ENCODE measurements around the gene CDH23. TPM values are rescaled to one million over a fixed set of nuclear protein-coding genes. Genes with fewer than 3 reads are reported as not detected.

Gene CDH23
- total and polyA plus RNA-seq, 10 of the 15 experiments (the other 5 are each of a cell fraction or from before 2014, with no cell fraction given) = 0.09 to 0.40 (median 0.15) TPM; not detected in 1

DNA sequence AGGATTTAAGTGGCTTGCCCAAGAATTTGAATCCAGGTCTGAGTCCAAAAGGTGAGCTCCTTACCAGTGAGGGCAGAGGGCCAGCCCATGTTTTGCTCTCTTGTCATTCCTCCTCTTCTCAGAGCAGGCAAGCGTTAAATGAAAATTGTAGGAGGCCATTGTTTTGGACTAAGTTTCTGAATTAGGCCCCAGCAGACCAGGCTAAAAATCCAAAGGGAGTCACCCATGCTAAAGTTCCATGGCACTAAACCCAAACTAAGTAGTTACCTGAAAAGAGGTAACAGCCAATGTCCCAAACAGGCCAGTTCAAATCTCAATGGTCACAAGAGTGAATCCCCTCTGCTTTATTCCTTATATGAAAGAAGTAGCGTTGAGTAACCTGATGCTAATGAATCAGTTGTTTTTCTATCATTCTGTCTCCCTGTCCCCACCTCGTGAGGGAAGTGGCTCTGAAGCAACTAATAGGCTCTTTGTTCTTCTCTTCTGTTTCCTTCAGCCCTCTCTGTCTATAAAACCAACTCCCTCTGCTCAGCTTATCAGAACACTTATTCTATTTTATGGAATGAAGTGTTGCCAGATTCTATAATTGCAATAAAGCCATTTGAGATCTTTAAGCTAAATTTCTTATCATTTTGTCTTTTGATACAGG is 17.5 kb upstream of the CDH23 start (continued):
- TF ChIP-seq, protein P1, sequence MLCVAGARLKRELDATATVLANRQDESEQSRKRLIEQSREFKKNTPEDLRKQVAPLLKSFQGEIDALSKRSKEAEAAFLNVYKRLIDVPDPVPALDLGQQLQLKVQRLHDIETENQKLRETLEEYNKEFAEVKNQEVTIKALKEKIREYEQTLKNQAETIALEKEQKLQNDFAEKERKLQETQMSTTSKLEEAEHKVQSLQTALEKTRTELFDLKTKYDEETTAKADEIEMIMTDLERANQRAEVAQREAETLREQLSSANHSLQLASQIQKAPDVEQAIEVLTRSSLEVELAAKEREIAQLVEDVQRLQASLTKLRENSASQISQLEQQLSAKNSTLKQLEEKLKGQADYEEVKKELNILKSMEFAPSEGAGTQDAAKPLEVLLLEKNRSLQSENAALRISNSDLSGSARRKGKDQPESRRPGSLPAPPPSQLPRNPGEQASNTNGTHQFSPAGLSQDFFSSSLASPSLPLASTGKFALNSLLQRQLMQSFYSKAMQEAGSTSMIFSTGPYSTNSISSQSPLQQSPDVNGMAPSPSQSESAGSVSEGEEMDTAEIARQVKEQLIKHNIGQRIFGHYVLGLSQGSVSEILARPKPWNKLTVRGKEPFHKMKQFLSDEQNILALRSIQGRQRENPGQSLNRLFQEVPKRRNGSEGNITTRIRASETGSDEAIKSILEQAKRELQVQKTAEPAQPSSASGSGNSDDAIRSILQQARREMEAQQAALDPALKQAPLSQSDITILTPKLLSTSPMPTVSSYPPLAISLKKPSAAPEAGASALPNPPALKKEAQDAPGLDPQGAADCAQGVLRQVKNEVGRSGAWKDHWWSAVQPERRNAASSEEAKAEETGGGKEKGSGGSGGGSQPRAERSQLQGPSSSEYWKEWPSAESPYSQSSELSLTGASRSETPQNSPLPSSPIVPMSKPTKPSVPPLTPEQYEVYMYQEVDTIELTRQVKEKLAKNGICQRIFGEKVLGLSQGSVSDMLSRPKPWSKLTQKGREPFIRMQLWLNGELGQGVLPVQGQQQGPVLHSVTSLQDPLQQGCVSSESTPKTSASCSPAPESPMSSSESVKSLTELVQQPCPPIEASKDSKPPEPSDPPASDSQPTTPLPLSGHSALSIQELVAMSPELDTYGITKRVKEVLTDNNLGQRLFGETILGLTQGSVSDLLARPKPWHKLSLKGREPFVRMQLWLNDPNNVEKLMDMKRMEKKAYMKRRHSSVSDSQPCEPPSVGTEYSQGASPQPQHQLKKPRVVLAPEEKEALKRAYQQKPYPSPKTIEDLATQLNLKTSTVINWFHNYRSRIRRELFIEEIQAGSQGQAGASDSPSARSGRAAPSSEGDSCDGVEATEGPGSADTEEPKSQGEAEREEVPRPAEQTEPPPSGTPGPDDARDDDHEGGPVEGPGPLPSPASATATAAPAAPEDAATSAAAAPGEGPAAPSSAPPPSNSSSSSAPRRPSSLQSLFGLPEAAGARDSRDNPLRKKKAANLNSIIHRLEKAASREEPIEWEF (IDR thresholded peaks at IDR 0.05; ENCODE audit: insufficient replicate concordance, low read depth, low read length) = no peak
- no peak for TF ChIP-seq RUNX3 (IDR thresholded peaks at IDR 0.05; ENCODE audit: low read length)
- TF ChIP-seq NR2F1 (conservative IDR thresholded peaks at IDR 0.05) = no peak

DNA sequence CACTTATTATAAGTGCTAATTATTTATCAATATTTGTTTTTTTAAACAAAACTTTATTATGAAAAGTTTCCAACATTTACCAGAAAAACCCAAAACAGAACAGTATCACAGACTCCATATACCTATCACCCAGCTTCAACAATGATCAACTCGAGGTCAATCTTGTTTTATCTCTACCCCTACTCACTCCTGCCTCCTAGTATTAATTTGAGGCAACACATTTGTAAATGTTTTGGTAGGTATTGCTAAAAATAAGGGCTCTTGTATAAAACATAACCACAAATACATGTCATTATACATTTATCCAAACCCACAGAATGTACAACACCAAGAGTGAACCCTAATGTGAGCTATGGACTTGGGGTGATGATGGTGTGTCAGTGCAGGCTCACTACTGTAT is 15.9 kb upstream of the CDH23 start:
- TF ChIP-seq NFYB (IDR thresholded peaks at IDR 0.05; ENCODE audit: insufficient read depth, low read depth, low read length) (no peak), RCOR1 (conservative IDR thresholded peaks at IDR 0.05; ENCODE audit: low read depth, low read length) (no peak), SRF (IDR thresholded peaks at IDR 0.05; ENCODE audit: low read depth in 2 of 2, low read length in 2 of 2) (no peak), RAD21 (IDR thresholded peaks at IDR 0.05; ENCODE audit: insufficient read depth, low read depth, low read length) (0 out of 2 replicates have a peak, but pooled peaks have one; percentile 9)
- TF ChIP-seq, protein P2, sequence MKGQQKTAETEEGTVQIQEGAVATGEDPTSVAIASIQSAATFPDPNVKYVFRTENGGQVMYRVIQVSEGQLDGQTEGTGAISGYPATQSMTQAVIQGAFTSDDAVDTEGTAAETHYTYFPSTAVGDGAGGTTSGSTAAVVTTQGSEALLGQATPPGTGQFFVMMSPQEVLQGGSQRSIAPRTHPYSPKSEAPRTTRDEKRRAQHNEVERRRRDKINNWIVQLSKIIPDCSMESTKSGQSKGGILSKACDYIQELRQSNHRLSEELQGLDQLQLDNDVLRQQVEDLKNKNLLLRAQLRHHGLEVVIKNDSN (IDR thresholded peaks at IDR 0.05; ENCODE audit: borderline replicate concordance, extremely low read length, insufficient read depth, low read depth, low read length) = no peak
- TF ChIP-seq, protein P3, sequence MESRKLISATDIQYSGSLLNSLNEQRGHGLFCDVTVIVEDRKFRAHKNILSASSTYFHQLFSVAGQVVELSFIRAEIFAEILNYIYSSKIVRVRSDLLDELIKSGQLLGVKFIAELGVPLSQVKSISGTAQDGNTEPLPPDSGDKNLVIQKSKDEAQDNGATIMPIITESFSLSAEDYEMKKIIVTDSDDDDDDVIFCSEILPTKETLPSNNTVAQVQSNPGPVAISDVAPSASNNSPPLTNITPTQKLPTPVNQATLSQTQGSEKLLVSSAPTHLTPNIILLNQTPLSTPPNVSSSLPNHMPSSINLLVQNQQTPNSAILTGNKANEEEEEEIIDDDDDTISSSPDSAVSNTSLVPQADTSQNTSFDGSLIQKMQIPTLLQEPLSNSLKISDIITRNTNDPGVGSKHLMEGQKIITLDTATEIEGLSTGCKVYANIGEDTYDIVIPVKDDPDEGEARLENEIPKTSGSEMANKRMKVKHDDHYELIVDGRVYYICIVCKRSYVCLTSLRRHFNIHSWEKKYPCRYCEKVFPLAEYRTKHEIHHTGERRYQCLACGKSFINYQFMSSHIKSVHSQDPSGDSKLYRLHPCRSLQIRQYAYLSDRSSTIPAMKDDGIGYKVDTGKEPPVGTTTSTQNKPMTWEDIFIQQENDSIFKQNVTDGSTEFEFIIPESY (IDR thresholded peaks at IDR 0.05) = no peak
- ChIA-PET SMC1A (ENCODE audit: uncharacterized antibody, unreplicated experiment) (interaction anchor here (0.6 to 18.0 kb wide), 7 partner anchors 8 to 328 kb away, joined by 3 to 249 read pairs (median 6); partner anchors contain the start of gene SLC29A3), POLR2A (interaction anchor here (1.8 kb wide), 1 partner anchor 61 kb away, joined by 5 read pairs; the partner anchor contains the start of gene SLC29A3), RAD21 (ENCODE audit: unreplicated experiment) (interaction anchor here (1.1 to 7.2 kb wide), 4 partner anchors 8 to 67 kb away, joined by 4 to 77 read pairs (median 10); partner anchors contain the start of gene SLC29A3), CTCF (interaction anchor here (0.8 to 17.5 kb wide), 6 partner anchors 8 to 228 kb away, joined by 3 to 359 read pairs (median 4); partner anchors contain the start of gene SLC29A3)
- in situ Hi-C loops (cut with MboI) = loop anchor here (10.0 kb wide), 1 partner anchor 324 kb away; no protein-coding TSS in a partner anchor
- Histone ChIP-seq H4K20me1 (ENCODE audit: control insufficient read depth, insufficient read depth) (no peaks in the 10 kb centered on the region), H3K4me1 (ENCODE audit: control insufficient read depth, insufficient read depth, low read length) (peaks cover 21% of the 10 kb centered on the region), H2AFZ (ENCODE audit: control insufficient read depth, low read depth, low read length) (no peak overlapping the region), H3K27ac (ENCODE audit: control insufficient read depth, insufficient read depth) (no peak overlapping the region), H3K9me3 (replicated peaks; ENCODE audit: control insufficient read depth, insufficient read depth, low read length) (no peaks in the 10 kb centered on the region), H3K9ac (ENCODE audit: control insufficient read depth, insufficient read depth, low read length) (no peak overlapping the region), H3K4me2 (ENCODE audit: control insufficient read depth, insufficient read depth) (no peak overlapping the region), H3K27me3 (replicated peaks in 1 of 2; ENCODE audit: control insufficient read depth in 2 of 2, insufficient read depth in 2 of 2, low read length in 1 of 2) (no peaks in the 10 kb centered on the region), H3K79me2 (ENCODE audit: control insufficient read depth, insufficient read depth, low read length) (no peaks in the 10 kb centered on the region), H3K36me3 (ENCODE audit: control insufficient read depth in 2 of 2, insufficient read depth in 2 of 2, low read length in 1 of 2) (no peaks in the 10 kb centered on the region), H3K4me3 (no peak overlapping the region)
- 0% methylated on average over 1 of the region's 1 CpG for WGBS (ENCODE audit: insufficient coverage, insufficient replicate concordance, low lambda C conversion rate, missing lambda C conversion rate)
- DNase-seq (ENCODE audit: low read depth, low spot score) (no peak), ATAC-seq (no peak), FAIRE-seq (no peak)
- BruUV-seq (replicated peaks) = no TSS peak
- intact Hi-C loops (cut with micrococcal nuclease; ENCODE audit: unreplicated experiment) = loop anchor here (5.0 to 10.0 kb wide), 2 partner anchors 316 to 514 kb away; no protein-coding TSS in a partner anchor

All from GM12878 (cell line).